NOMO-1 treated with dmso at 0.1 percent for 144 hours (cell line): ENCODE results near the gene PLEKHG5.
"Not testable (repeated sequence)": the region's sequence is repeated elsewhere in the genome, so short reads cannot be mapped to it uniquely, and the experiment has no call there.

Experiments
- DNase-seq: peaks from one replicate; lab custom pipeline; 2025; ENCODE audit not compliant: unreplicated experiment; lab: John Stamatoyannopoulos, UW

PLEKHG5 gene

GRCh38 chr1:6447818-6448748, 43.4 kb downstream of the PLEKHG5 start:
- no peak for DNase-seq

- DNase-seq, result no peak
These were observed 44.2 kb downstream of the PLEKHG5 start for GRCh38 chr1:6447016-6447817.

GRCh38 chr1:6446665-6447015, 44.8 kb downstream of the PLEKHG5 start:
- DNase-seq, result no peak

GRCh38 chr1:6445929-6446328, 45.5 kb downstream of the PLEKHG5 start:
- not testable (repeated sequence) for DNase-seq

- no peak for DNase-seq
These were observed 46.3 kb downstream of the PLEKHG5 start for GRCh38 chr1:6445062-6445763.

- DNase-seq, result no peak
These were observed 47.1 kb downstream of the PLEKHG5 start for GRCh38 chr1:6444377-6444776.

GRCh38 chr1:6443339-6444115, 47.9 kb downstream of the PLEKHG5 start:
- DNase-seq, result no peak

GRCh38 chr1:6441586-6441985, 49.9 kb downstream of the PLEKHG5 start:
- no peak for DNase-seq

- peak; percentile 22 for DNase-seq
These were observed 51.0 kb downstream of the PLEKHG5 start for GRCh38 chr1:6440198-6441126.

- no peak for DNase-seq
These were observed 53.4 kb downstream of the PLEKHG5 start for GRCh38 chr1:6438047-6438525.

- not testable (repeated sequence) for DNase-seq
These were observed 54.3 kb downstream of the PLEKHG5 start for GRCh38 chr1:6437012-6437700.

GRCh38 chr1:6436277-6436676, 55.2 kb downstream of the PLEKHG5 start:
- DNase-seq, result not testable (repeated sequence)

- DNase-seq, result no peak
These were observed 55.9 kb downstream of the PLEKHG5 start for GRCh38 chr1:6435547-6435946.

- no peak for DNase-seq
These were observed 56.3 kb downstream of the PLEKHG5 start for GRCh38 chr1:6435129-6435528.

GRCh38 chr1:6434186-6434585, 57.3 kb downstream of the PLEKHG5 start:
- no peak for DNase-seq

- not testable (repeated sequence) for DNase-seq
These were observed 59.6 kb downstream of the PLEKHG5 start for GRCh38 chr1:6431645-6432579.

- DNase-seq, result not testable (repeated sequence)
These were observed 61.6 kb downstream of the PLEKHG5 start for GRCh38 chr1:6429660-6430411.
